HG02885 (cell line): Measurements from ENCODE around the gene LCN6.
"Not testable (repeated sequence)": the region's sequence is repeated elsewhere in the genome, so short reads cannot be mapped to it uniquely, and the experiment has no call there.

Source experiments
- ATAC-seq: cut with Tn5 transposase; IDR thresholded peaks from one replicate; pipeline ENCODE4 v1.9.1; 2021; ENCODE audit warnings: mild to moderate bottlenecking; ENCODE audit not compliant: unreplicated experiment, poor library complexity

Gene LCN6

GRCh38 chr9:136748201-136748600 is at the start of gene LCN6:
Gene LCN6 (minus strand): TSS chr9:136748525. CDS start chr9:136748483, 42 bp downstream.
- ATAC-seq, result no peak

- not testable (repeated sequence) for ATAC-seq
Measured at GRCh38 chr9:136796775-136797347, 48.5 kb upstream of the LCN6 start.

GRCh38 chr9:136796238-136796774 is 48.0 kb upstream of the LCN6 start, which contains the start of gene CCDC183:
Gene CCDC183 (plus strand): TSS chr9:136796338. CDS start chr9:136796398, 60 bp downstream.
- no peak for ATAC-seq

GRCh38 chr9:136795000-136795348 is 46.6 kb upstream of the LCN6 start:
- ATAC-seq, result no peak

- no peak for ATAC-seq
Measured at GRCh38 chr9:136794281-136794999, 46.1 kb upstream of the LCN6 start.

GRCh38 chr9:136793086-136793946 is 45.0 kb upstream of the LCN6 start:
- no peak for ATAC-seq

GRCh38 chr9:136792321-136793085 is 44.2 kb upstream of the LCN6 start:
- ATAC-seq, result no peak

- no peak for ATAC-seq
Measured at GRCh38 chr9:136791516-136792276, 43.4 kb upstream of the LCN6 start.

- ATAC-seq, result peak; percentile 86
Measured at GRCh38 chr9:136790640-136791515, 42.6 kb upstream of the LCN6 start, which contains the start of gene TMEM141. Gene TMEM141 (plus strand): TSS chr9:136791344. CDS start chr9:136791371, 27 bp downstream.

- ATAC-seq, result no peak
Measured at GRCh38 chr9:136789523-136789937, 41.2 kb upstream of the LCN6 start.

- not testable (repeated sequence) for ATAC-seq
Measured at GRCh38 chr9:136788644-136789522, 40.6 kb upstream of the LCN6 start.

GRCh38 chr9:136787690-136788400 is 39.5 kb upstream of the LCN6 start:
- no peak for ATAC-seq

GRCh38 chr9:136786983-136787382 is 38.7 kb upstream of the LCN6 start:
- not testable (repeated sequence) for ATAC-seq

GRCh38 chr9:136786451-136786850 is 38.1 kb upstream of the LCN6 start:
- ATAC-seq, result no peak

GRCh38 chr9:136785565-136786355 is 37.4 kb upstream of the LCN6 start:
- ATAC-seq, result not testable (repeated sequence)

- no peak for ATAC-seq
Measured at GRCh38 chr9:136784997-136785361, 36.7 kb upstream of the LCN6 start.
